Breast epithelium (tissue), 4 donors: Measurements from ENCODE around the gene HPCAL1. TPM values are rescaled to one million over a fixed set of nuclear protein-coding genes. Genes with fewer than 3 reads are reported as not detected.
"Not testable (repeated sequence)": the region's sequence is repeated elsewhere in the genome, so short reads cannot be mapped to it uniquely, and the experiment has no call there.

Source experiments
- DNase-seq, 2 donors: peaks; one replicate each; pipeline ENCODE4 v3.0.0-alpha.2; 2019; ENCODE audit warnings: low spot score in 2 of 2
- H3K27ac ChIP-seq, 2 donors: fragments of 200-600 bp; sonication (generic) in 1 of 2; one replicate each; pipeline ENCODE4 v1.5.1; 2016 to 2019; ENCODE audit warnings: mild to moderate bottlenecking in 1 of 2
- H3K27me3 ChIP-seq, 2 donors: fragments of 200-600 bp; sonication (generic) in 1 of 2; one replicate each; pipeline versions ENCODE4 v1.5.1 to v1.6.0; 2017 to 2019; ENCODE audit warnings: control low read depth in 1 of 2, mild to moderate bottlenecking in 1 of 2
- H3K36me3 ChIP-seq: fragments of 200-600 bp; one replicate; pipeline ENCODE4 v1.5.1; 2019
- H3K4me1 ChIP-seq, 2 donors: fragments of 200-600 bp; sonication (generic); one replicate each; pipeline ENCODE4 v1.5.1; 2016 to 2019; ENCODE audit warnings: control low read depth in 1 of 2
- H3K4me3 ChIP-seq, 3 donors: fragments of 200-600 bp; sonication (generic); 1 replicate in 2 of 3; 2 replicates in 1 of 3; pipeline ENCODE4 v1.5.1; 2016 to 2019; ENCODE audit warnings: mild to moderate bottlenecking in 3 of 3, moderate library complexity in 2 of 3
- H3K9me3 ChIP-seq, 2 donors: fragments of 200-600 bp; sonication (generic) in 1 of 2; one replicate each; pipeline ENCODE4 v1.5.1; 2016 to 2019; ENCODE audit warnings: control low read depth in 1 of 2
- POLR2A ChIP-seq: fragments of 450-650 bp; IDR thresholded peaks from one replicate; pipeline ENCODE4 v1.6.1; 2016; ENCODE audit warnings: antibody characterized with exemption, mild to moderate bottlenecking, moderate library complexity
- POLR2AphosphoS5 ChIP-seq, 3 donors: sonication (generic); formaldehyde crosslinking; IDR thresholded peaks; one replicate each; pipeline ENCODE4 v1.6.1; 2017; ENCODE audit warnings: antibody characterized with exemption in 3 of 3
- intact Hi-C: fragments of 100-400 bp; cut with DNase I; formaldehyde crosslinking; loops from one replicate; pipeline ENCODE4 v1.15.1; 2023; ENCODE audit warnings: low total_unique reads
- total RNA-seq, 3 donors: library from RNA; depleted of rRNA; stranded (reverse); fragments of >200 nt; gene quantifications; one replicate each; pipeline ENCODE4 v1.1.0, GENCODE V29; 2016
- TF ChIP-seq, protein P1 (sequence below), 3 donors: fragments of 450-650 bp; IDR thresholded peaks; one replicate each; pipeline ENCODE4 v1.5.1; 2016 to 2017; ENCODE audit warnings: antibody characterized with exemption in 3 of 3, mild to moderate bottlenecking in 3 of 3, moderate library complexity in 3 of 3

HPCAL1 gene
- total RNA-seq, 3 donors from 2014 or later: 38.6 to 41.9 (median 41.6) TPM

- H3K27ac ChIP-seq: no peak overlapping the region
- no peaks in the 10 kb centered on the region for H3K36me3 ChIP-seq
- no peaks in the 10 kb centered on the region for H3K4me1 ChIP-seq
- TF ChIP-seq POLR2A: no peak
- no peak for TF ChIP-seq POLR2AphosphoS5 (IDR thresholded peaks at IDR 0.05)
- TF ChIP-seq, protein P1, sequence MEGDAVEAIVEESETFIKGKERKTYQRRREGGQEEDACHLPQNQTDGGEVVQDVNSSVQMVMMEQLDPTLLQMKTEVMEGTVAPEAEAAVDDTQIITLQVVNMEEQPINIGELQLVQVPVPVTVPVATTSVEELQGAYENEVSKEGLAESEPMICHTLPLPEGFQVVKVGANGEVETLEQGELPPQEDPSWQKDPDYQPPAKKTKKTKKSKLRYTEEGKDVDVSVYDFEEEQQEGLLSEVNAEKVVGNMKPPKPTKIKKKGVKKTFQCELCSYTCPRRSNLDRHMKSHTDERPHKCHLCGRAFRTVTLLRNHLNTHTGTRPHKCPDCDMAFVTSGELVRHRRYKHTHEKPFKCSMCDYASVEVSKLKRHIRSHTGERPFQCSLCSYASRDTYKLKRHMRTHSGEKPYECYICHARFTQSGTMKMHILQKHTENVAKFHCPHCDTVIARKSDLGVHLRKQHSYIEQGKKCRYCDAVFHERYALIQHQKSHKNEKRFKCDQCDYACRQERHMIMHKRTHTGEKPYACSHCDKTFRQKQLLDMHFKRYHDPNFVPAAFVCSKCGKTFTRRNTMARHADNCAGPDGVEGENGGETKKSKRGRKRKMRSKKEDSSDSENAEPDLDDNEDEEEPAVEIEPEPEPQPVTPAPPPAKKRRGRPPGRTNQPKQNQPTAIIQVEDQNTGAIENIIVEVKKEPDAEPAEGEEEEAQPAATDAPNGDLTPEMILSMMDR (IDR thresholded peaks at IDR 0.05): no peak
- H3K27me3 ChIP-seq: no peaks in the 10 kb centered on the region
- no peak overlapping the region for H3K4me3 ChIP-seq
- no peak for DNase-seq
- peaks cover 3 to 9% of the 10 kb centered on the region in 2 donors for H3K9me3 ChIP-seq
- intact Hi-C loops: no loop called here
Measured at GRCh38 chr2:10293603-10294002, 9.1 kb upstream of the HPCAL1 start.

- TF ChIP-seq POLR2AphosphoS5 (IDR thresholded peaks at IDR 0.05): no peak
- TF ChIP-seq, protein P1 (IDR thresholded peaks at IDR 0.05): no peak
- TF ChIP-seq POLR2A: no peak
- intact Hi-C loops: no loop called here
- H3K27me3 ChIP-seq: no peaks in the 10 kb centered on the region
- H3K36me3 ChIP-seq: no peaks in the 10 kb centered on the region
- DNase-seq: no peak
- no peaks in the 10 kb centered on the region for H3K4me1 ChIP-seq
- H3K27ac ChIP-seq: no peak overlapping the region
- H3K9me3 ChIP-seq: peaks cover 3 to 9% of the 10 kb centered on the region in 2 donors
- H3K4me3 ChIP-seq: no peak overlapping the region
Measured at GRCh38 chr2:10294077-10294476, 8.6 kb upstream of the HPCAL1 start.

GRCh38 chr2:10295649-10296048, 7.1 kb upstream of the HPCAL1 start:
- H3K9me3 ChIP-seq, DNase-seq, H3K36me3 ChIP-seq, H3K4me3 ChIP-seq, H3K27me3 ChIP-seq, intact Hi-C loops, H3K4me1 ChIP-seq, H3K27ac ChIP-seq: not testable (repeated sequence)

GRCh38 chr2:10296142-10296541, 6.6 kb upstream of the HPCAL1 start:
- H3K27me3 ChIP-seq: no peaks in the 10 kb centered on the region
- TF ChIP-seq POLR2AphosphoS5 (IDR thresholded peaks at IDR 0.05) (no peak), POLR2A (no peak)
- TF ChIP-seq, protein P1 (IDR thresholded peaks at IDR 0.05): no peak
- H3K36me3 ChIP-seq: no peaks in the 10 kb centered on the region
- no peaks in the 10 kb centered on the region for H3K4me1 ChIP-seq
- no peak overlapping the region for H3K4me3 ChIP-seq
- DNase-seq: no peak
- intact Hi-C loops: no loop called here
- no peak overlapping the region for H3K27ac ChIP-seq
- H3K9me3 ChIP-seq: peaks cover 3 to 9% of the 10 kb centered on the region in 2 donors

- no peaks in the 10 kb centered on the region for H3K27me3 ChIP-seq
- no peak for TF ChIP-seq POLR2AphosphoS5 (IDR thresholded peaks at IDR 0.05)
- TF ChIP-seq, protein P1 (IDR thresholded peaks at IDR 0.05): no peak
- TF ChIP-seq POLR2A: no peak
- no peaks in the 10 kb centered on the region for H3K4me1 ChIP-seq
- no peaks in the 10 kb centered on the region for H3K36me3 ChIP-seq
- intact Hi-C loops: no loop called here
- DNase-seq: no peak
- H3K9me3 ChIP-seq: peaks cover 3 to 9% of the 10 kb centered on the region in 2 donors
- no peak overlapping the region for H3K27ac ChIP-seq
- no peak overlapping the region for H3K4me3 ChIP-seq
Measured at GRCh38 chr2:10297191-10297830, 5.4 kb upstream of the HPCAL1 start.
